Astrocyte (in vitro differentiated cells and primary cell): ENCODE measurements around the gene INSM1. TPM values are rescaled to one million over a fixed set of nuclear protein-coding genes. Genes with fewer than 3 reads are reported as not detected.

Source experiments
- DNase-seq: peaks from one replicate; pipeline ENCODE4 v3.0.0-alpha.2; 2010; ENCODE audit warnings: low read depth
- FAIRE-seq: peaks from 2 replicates; lab custom pipeline; 2011; peaks lifted over from hg19 to GRCh38; lab: Jason Lieb, UNC
- H2AFZ ChIP-seq: 2 replicates; pipeline ENCODE4 v1.6.0; 2012; ENCODE audit warnings: low read depth, low read length, inconsistent platforms
- H3K27ac ChIP-seq: 2 replicates; pipeline ENCODE4 v1.5.1; 2011; ENCODE audit warnings: low read depth, low read length, inconsistent platforms
- H3K27me3 ChIP-seq: 2 replicates; pipeline ENCODE4 v1.6.0; 2011; ENCODE audit warnings: low read length, inconsistent platforms; ENCODE audit not compliant: insufficient read depth
- H3K36me3 ChIP-seq: 2 replicates; pipeline ENCODE4 v1.5.1; 2011; ENCODE audit warnings: low read length, inconsistent platforms; ENCODE audit not compliant: insufficient read depth
- H3K4me1 ChIP-seq: 2 replicates; pipeline ENCODE4 v1.5.1; 2011; ENCODE audit warnings: low read length, inconsistent platforms; ENCODE audit not compliant: insufficient read depth
- H3K4me2 ChIP-seq: 2 replicates; pipeline ENCODE4 v1.6.0; 2012; ENCODE audit warnings: low read length, inconsistent platforms
- H3K4me3 ChIP-seq: 2 replicates; pipeline ENCODE4 v1.5.1; 2011; ENCODE audit warnings: low read depth, mild to moderate bottlenecking, low read length, inconsistent platforms; ENCODE audit not compliant: insufficient read depth
- H3K79me2 ChIP-seq: 2 replicates; pipeline ENCODE4 v1.6.0; 2012; ENCODE audit warnings: mild to moderate bottlenecking, low read length, inconsistent platforms; ENCODE audit not compliant: insufficient read depth
- H3K9ac ChIP-seq: 2 replicates; pipeline ENCODE4 v1.6.0; 2012; ENCODE audit warnings: mild to moderate bottlenecking, low read length, inconsistent platforms
- H3K9me3 ChIP-seq: 2 replicates; pipeline ENCODE4 v1.5.1; 2012; ENCODE audit warnings: low read depth, mild to moderate bottlenecking, low read length, inconsistent platforms; ENCODE audit not compliant: insufficient read depth
- H4K20me1 ChIP-seq: 2 replicates; pipeline ENCODE4 v1.6.0; 2012; ENCODE audit warnings: low read length, inconsistent platforms; ENCODE audit not compliant: insufficient read depth
- H3K27ac Mint-ChIP-seq: one replicate; pipeline ENCODE4 v1.8.0; 2021; ENCODE audit warnings: mild to moderate bottlenecking, mixed read lengths; ENCODE audit not compliant: unreplicated experiment
- H3K27me3 Mint-ChIP-seq: one replicate; pipeline ENCODE4 v1.8.0; 2021; ENCODE audit warnings: low read depth, mixed read lengths; ENCODE audit not compliant: unreplicated experiment
- H3K36me3 Mint-ChIP-seq: one replicate; pipeline ENCODE4 v1.8.0; 2021; ENCODE audit warnings: low read depth, mixed read lengths; ENCODE audit not compliant: unreplicated experiment
- H3K4me1 Mint-ChIP-seq: one replicate; pipeline ENCODE4 v1.8.0; 2021; ENCODE audit warnings: low read depth, mixed read lengths; ENCODE audit not compliant: unreplicated experiment
- H3K4me3 Mint-ChIP-seq: one replicate; pipeline ENCODE4 v1.8.0; 2021; ENCODE audit warnings: mild to moderate bottlenecking, moderate library complexity, mixed read lengths; ENCODE audit not compliant: unreplicated experiment
- H3K9me3 Mint-ChIP-seq: one replicate; pipeline ENCODE4 v1.8.0; 2021; ENCODE audit warnings: mild to moderate bottlenecking, mixed read lengths; ENCODE audit not compliant: unreplicated experiment
- EZH2 ChIP-seq: IDR thresholded peaks from 2 replicates; pipeline ENCODE4 v1.6.1; 2012; ENCODE audit warnings: mild to moderate bottlenecking, low read length, inconsistent platforms; ENCODE audit not compliant: insufficient read depth
- total RNA-seq: library from RNA; stranded (reverse); gene quantifications from 2 replicates; pipeline ENCODE4 v1.2.1, GENCODE V29; 2021
- TF ChIP-seq, protein P1 (sequence below): IDR thresholded peaks from 2 replicates; pipeline ENCODE4 v1.5.1; 2011; ENCODE audit warnings: low read depth, mild to moderate bottlenecking, inconsistent platforms, low read length, moderate library complexity; ENCODE audit not compliant: insufficient read depth

INSM1 gene
- total RNA-seq, 1 donor from 2014 or later = 0.09 TPM

DNA sequence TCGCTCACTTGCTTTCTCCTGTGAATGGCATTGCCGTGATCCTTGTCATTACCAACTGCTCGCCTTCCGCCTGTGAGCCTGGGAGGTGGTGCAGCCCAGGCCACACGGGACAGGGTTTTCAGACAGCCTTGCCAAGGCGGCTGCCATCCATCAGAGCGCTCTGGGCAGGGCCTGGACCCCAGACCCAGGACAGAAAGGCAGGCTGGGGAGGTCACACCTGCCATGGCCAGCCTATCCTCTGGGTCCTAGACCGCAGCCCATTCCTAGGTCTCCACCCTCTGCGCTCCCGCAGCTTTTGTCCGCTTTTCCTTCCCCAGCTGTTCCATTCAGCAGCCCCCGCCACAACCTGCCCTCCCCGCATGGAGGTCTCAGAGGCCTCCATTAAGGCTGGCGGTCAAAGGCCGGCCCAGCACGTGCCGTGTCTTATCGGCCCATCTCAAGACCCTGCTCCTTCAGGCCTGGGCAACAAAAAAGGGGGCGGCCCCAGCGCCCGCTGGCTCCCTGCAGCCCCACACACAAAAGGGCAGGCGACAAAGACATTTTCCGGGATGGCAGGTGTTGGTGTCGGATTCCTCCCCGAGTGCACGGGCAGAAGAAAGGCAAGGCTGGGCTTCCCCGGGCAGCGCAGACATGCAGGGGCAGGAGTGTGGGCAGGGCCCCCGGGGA is 28.1 kb downstream of the INSM1 start:
- H3K9me3 Mint-ChIP-seq = peaks cover 2% of the 10 kb centered on the region
- no peak for FAIRE-seq
- H3K27ac Mint-ChIP-seq = no peak overlapping the region
- no peak overlapping the region for H3K4me3 Mint-ChIP-seq
- Histone ChIP-seq H3K36me3 (no peaks in the 10 kb centered on the region), H3K79me2 (no peaks in the 10 kb centered on the region), H3K27me3 (no peaks in the 10 kb centered on the region), H4K20me1 (no peaks in the 10 kb centered on the region), H3K9me3 (no peaks in the 10 kb centered on the region), H3K9ac (no peak overlapping the region), H3K4me1 (no peaks in the 10 kb centered on the region), H2AFZ (no peak overlapping the region), H3K27ac (no peak overlapping the region), H3K4me2 (no peak overlapping the region), H3K4me3 (no peak overlapping the region)
- H3K36me3 Mint-ChIP-seq = peaks cover 7% of the 10 kb centered on the region
- DNase-seq = no peak
- TF ChIP-seq EZH2 = no peak
- TF ChIP-seq, protein P1, sequence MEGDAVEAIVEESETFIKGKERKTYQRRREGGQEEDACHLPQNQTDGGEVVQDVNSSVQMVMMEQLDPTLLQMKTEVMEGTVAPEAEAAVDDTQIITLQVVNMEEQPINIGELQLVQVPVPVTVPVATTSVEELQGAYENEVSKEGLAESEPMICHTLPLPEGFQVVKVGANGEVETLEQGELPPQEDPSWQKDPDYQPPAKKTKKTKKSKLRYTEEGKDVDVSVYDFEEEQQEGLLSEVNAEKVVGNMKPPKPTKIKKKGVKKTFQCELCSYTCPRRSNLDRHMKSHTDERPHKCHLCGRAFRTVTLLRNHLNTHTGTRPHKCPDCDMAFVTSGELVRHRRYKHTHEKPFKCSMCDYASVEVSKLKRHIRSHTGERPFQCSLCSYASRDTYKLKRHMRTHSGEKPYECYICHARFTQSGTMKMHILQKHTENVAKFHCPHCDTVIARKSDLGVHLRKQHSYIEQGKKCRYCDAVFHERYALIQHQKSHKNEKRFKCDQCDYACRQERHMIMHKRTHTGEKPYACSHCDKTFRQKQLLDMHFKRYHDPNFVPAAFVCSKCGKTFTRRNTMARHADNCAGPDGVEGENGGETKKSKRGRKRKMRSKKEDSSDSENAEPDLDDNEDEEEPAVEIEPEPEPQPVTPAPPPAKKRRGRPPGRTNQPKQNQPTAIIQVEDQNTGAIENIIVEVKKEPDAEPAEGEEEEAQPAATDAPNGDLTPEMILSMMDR = no peak
- H3K4me1 Mint-ChIP-seq = no peaks in the 10 kb centered on the region
- H3K27me3 Mint-ChIP-seq = peaks cover 5% of the 10 kb centered on the region

DNA sequence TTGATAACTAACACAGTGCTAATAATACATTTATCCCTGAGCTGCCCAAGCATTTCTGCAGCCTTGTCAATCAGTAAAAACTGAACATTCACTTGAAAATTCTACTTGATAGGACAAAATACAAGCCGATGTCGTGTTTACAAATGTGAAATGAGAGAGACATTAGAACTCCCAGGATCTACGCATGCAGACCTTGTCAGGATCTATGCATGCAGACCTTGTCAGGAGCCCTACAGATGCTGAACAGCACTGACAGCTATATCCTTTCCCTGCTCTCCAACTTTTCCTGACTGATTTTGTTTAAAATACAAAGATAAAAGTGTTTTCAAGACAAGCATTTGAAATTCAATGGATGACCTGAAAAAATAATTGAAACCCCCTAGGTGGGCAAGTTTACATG is 28.9 kb downstream of the INSM1 start:
- H3K4me3 ChIP-seq = no peak overlapping the region
- H3K4me3 Mint-ChIP-seq = no peak overlapping the region
- H3K9me3 ChIP-seq = no peaks in the 10 kb centered on the region
- H3K27ac Mint-ChIP-seq = no peak overlapping the region
- H3K27me3 Mint-ChIP-seq = peaks cover 5% of the 10 kb centered on the region
- no peaks in the 10 kb centered on the region for H4K20me1 ChIP-seq
- no peak overlapping the region for H3K4me2 ChIP-seq
- DNase-seq (no peak), FAIRE-seq (no peak)
- no peak for TF ChIP-seq EZH2
- TF ChIP-seq, protein P1 = no peak
- H3K27me3 ChIP-seq = no peaks in the 10 kb centered on the region
- H3K36me3 Mint-ChIP-seq = peaks cover 7% of the 10 kb centered on the region
- H3K36me3 ChIP-seq = no peaks in the 10 kb centered on the region
- H3K4me1 ChIP-seq = no peaks in the 10 kb centered on the region
- H3K27ac ChIP-seq = no peak overlapping the region
- peaks cover 2% of the 10 kb centered on the region for H3K9me3 Mint-ChIP-seq
- H3K9ac ChIP-seq = no peak overlapping the region
- no peak overlapping the region for H2AFZ ChIP-seq
- H3K4me1 Mint-ChIP-seq = no peaks in the 10 kb centered on the region
- H3K79me2 ChIP-seq = no peaks in the 10 kb centered on the region

DNA sequence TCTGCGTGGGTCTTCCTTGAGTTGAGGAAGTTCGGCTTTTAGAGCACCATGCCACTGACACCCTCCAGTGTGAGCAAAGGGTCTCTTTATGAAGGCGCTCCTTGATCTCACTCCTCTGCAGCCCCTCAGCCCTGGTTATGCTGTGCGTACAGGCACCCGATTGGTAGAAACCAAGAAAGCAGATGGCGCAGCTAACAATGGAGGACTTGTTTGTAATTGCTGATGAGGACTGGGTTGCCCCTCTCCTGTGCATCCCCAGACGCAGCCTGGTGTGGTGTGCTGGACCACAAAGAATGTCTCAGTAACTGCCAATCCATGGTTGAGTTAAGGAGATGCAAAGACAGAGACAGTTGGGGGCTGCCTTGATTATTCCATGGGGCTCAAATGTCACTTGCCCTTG is 30.2 kb downstream of the INSM1 start:
- no peak for TF ChIP-seq EZH2
- TF ChIP-seq, protein P1 = no peak
- H3K9me3 Mint-ChIP-seq = peaks cover 2% of the 10 kb centered on the region
- Histone ChIP-seq H3K9me3 (no peaks in the 10 kb centered on the region), H3K27me3 (no peaks in the 10 kb centered on the region), H4K20me1 (no peaks in the 10 kb centered on the region), H3K9ac (no peak overlapping the region), H3K4me1 (no peaks in the 10 kb centered on the region), H3K27ac (no peak overlapping the region), H3K36me3 (no peaks in the 10 kb centered on the region), H3K4me2 (no peak overlapping the region), H3K79me2 (no peaks in the 10 kb centered on the region), H2AFZ (no peak overlapping the region), H3K4me3 (no peak overlapping the region)
- H3K27ac Mint-ChIP-seq = no peak overlapping the region
- peaks cover 3% of the 10 kb centered on the region for H3K36me3 Mint-ChIP-seq
- H3K4me3 Mint-ChIP-seq = no peak overlapping the region
- DNase-seq = no peak
- peaks cover 7% of the 10 kb centered on the region for H3K27me3 Mint-ChIP-seq
- no peaks in the 10 kb centered on the region for H3K4me1 Mint-ChIP-seq
- FAIRE-seq = no peak
